OCI-LY3 (cell line): ENCODE results near the gene NHLH1.

Experiments used
- CTCF ChIP-seq: fragments of 200-600, 300-600 bp; sonication (generic); IDR thresholded peaks from 2 replicates; pipeline ENCODE4 v1.5.1; 2014; ENCODE audit warnings: antibody characterized with exemption, low read length, low read depth
- EZH2phosphoT487 ChIP-seq: fragments of 200-600 bp; shearing (Covaris generic); IDR thresholded peaks from 2 replicates; pipeline ENCODE4 v1.6.1; 2018; ENCODE audit warnings: antibody characterized with exemption, mixed run types, low read depth

- no peak for TF ChIP-seq CTCF
- no peak for TF ChIP-seq EZH2phosphoT487
Observed at GRCh38 chr1:160328184-160328583, 38.7 kb upstream of the NHLH1 start.
